Neuron (in vitro differentiated cells): ENCODE measurements around the gene EMID1.
"Not testable (repeated sequence)": the region's sequence is repeated elsewhere in the genome, so short reads cannot be mapped to it uniquely, and the experiment has no call there.

ENCODE experiments used
- H2AFZ ChIP-seq: one replicate; pipeline ENCODE4 v1.6.1; 2013; ENCODE audit warnings: low read depth, mild to moderate bottlenecking, inconsistent platforms, low read length, moderate library complexity
- H3K27me3 ChIP-seq: one replicate; pipeline ENCODE4 v1.6.1; 2013; ENCODE audit warnings: low read length; ENCODE audit not compliant: insufficient read depth
- H3K36me3 ChIP-seq: one replicate; pipeline ENCODE4 v1.6.1; 2013; ENCODE audit warnings: low read length; ENCODE audit not compliant: insufficient read depth
- H3K4me1 ChIP-seq: one replicate; pipeline ENCODE4 v1.6.1; 2013; ENCODE audit warnings: low read length; ENCODE audit not compliant: insufficient read depth
- H3K4me3 ChIP-seq: 2 replicates; pipeline ENCODE4 v1.5.1; 2013; ENCODE audit warnings: mild to moderate bottlenecking, low read length, moderate library complexity
- H3K9me3 ChIP-seq: one replicate; pipeline ENCODE4 v1.6.1; 2013; ENCODE audit warnings: low read length

Gene EMID1

DNA sequence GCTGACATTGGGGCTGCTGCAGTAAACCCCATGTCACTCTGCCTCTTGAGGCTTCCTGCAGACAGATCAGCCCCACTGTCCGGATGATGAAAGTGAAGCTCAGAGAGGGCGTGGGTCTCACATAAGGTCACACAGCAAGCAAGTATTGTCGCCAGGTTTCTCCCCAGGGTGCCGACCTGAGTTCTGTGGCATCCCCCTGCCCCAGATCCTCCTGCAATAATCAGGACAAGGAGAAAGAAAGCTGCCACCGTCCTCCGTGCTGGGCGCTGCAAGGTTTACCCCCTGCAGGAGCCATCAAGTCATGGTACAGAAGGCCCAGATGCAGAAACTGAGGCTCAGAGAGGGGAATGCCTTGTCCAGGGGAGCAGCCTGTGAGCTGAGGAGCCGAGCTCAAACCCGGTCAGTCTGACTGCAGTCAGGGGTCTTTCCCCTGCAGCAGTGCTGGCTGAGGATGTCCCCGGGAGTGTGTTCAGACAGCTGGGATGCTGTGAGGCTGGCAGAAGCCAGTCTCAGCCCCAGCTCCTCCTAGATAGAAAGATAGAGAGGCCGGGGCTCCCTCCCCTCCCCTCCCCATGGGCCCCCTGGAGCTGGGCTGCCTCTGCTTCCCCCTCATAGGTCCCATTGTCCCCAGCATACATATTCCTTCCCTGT, 13.2 kb downstream of the EMID1 start:
- no peak overlapping the region for H3K4me3 ChIP-seq
- H3K4me1 ChIP-seq, result no peaks in the 10 kb centered on the region
- no peak overlapping the region for H2AFZ ChIP-seq
- H3K9me3 ChIP-seq, result no peaks in the 10 kb centered on the region
- no peaks in the 10 kb centered on the region for H3K27me3 ChIP-seq
- no peaks in the 10 kb centered on the region for H3K36me3 ChIP-seq

DNA sequence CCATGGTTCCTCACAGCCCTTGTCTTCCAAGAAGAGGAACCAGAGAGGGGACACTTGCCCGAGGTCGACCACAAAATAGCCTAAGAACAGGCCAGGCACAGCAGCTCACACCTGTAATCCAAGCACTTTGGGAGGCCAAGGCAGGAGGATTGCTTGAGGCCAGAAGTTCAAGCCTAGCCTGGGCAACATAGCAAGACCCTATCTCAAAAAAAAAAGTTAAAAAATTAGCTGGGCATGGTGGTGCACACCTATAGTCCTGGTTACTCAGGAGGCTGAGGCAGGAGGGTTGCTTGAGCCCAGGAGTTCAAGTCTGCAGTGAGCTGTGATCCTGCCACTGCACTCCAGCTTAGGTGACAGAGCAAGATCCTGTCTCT, 13.7 kb downstream of the EMID1 start:
- not testable (repeated sequence) for H2AFZ ChIP-seq, H3K4me1 ChIP-seq, H3K4me3 ChIP-seq, H3K9me3 ChIP-seq, H3K27me3 ChIP-seq, H3K36me3 ChIP-seq

DNA sequence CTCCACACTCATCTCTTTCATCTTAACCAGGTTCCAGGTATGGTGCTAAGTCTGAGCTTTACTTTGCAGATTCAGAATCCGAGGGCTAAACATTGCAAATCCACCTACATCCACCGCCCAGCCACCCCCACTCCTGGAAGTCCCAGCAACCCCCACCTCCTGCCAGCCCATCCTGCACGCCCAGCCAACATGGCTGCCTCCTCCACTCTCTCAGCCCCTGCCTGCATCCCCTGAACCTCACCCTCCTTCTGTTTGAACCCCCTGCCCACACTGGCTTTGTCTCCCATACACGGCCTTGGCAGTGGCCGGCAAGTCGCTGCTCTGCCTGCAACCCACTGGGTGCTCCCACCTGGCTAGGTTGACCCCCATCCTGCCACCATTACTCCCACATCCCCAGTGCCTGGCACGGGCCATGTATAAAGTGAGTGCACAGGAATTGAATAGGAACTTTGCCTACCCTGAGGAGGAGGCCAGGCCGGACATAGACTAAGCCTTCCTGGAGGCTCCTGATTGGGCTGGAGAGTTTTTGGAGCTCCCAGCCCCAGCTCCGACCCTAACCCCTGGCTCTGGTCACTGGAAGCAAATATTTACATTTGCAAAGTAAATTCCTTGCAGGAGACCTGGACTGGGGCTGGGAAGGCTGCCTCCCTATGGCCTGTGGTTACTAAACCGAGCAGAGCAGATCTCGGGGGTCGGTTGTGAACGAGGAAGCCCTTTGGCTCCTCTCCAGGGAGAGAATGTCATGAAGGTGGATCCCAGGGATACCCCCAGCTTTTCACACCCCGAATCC, 14.4 kb downstream of the EMID1 start:
- no peak overlapping the region for H2AFZ ChIP-seq
- H3K9me3 ChIP-seq, result no peaks in the 10 kb centered on the region
- no peaks in the 10 kb centered on the region for H3K36me3 ChIP-seq
- H3K4me3 ChIP-seq, result no peak overlapping the region
- H3K4me1 ChIP-seq, result peaks cover 4% of the 10 kb centered on the region
- H3K27me3 ChIP-seq, result no peaks in the 10 kb centered on the region

- Histone ChIP-seq H3K4me3 (no peak overlapping the region), H3K4me1 (peaks cover 18% of the 10 kb centered on the region), H3K27me3 (no peaks in the 10 kb centered on the region), H3K9me3 (no peaks in the 10 kb centered on the region), H2AFZ (no peak overlapping the region), H3K36me3 (no peaks in the 10 kb centered on the region)
Measured at GRCh38 chr22:29224121-29224858, 18.6 kb downstream of the EMID1 start.

DNA sequence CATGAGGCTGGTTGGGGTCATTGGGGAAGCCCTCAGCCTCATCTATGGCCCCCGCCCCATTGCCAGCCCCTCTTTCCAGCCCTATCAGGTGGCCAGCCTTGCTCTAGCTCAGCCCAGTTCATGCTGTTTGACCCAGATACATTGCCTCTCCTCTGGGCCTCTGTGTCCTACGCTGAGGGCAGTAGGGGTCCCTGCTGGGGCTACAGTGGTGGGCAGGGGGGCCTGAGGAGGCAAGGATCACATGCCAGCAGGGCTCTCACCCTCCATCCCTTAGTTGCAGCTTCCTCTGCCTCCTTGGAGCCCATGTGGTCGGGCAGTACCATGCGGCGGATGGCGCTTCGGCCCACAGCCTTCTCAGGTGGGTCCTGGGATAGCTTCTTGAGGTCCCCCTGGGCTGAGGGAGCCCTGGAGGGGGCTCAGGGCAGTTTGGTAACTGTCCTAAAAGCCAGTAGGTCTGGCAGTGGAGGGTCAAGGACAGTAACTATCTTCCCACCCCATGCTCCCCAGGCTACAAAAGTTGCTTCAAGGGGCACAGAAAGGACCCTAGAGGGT, 19.2 kb downstream of the EMID1 start:
- Histone ChIP-seq H3K9me3 (no peaks in the 10 kb centered on the region), H3K4me1 (peaks cover 18% of the 10 kb centered on the region), H3K36me3 (no peaks in the 10 kb centered on the region), H3K4me3 (no peak overlapping the region), H2AFZ (no peak overlapping the region), H3K27me3 (no peaks in the 10 kb centered on the region)

DNA sequence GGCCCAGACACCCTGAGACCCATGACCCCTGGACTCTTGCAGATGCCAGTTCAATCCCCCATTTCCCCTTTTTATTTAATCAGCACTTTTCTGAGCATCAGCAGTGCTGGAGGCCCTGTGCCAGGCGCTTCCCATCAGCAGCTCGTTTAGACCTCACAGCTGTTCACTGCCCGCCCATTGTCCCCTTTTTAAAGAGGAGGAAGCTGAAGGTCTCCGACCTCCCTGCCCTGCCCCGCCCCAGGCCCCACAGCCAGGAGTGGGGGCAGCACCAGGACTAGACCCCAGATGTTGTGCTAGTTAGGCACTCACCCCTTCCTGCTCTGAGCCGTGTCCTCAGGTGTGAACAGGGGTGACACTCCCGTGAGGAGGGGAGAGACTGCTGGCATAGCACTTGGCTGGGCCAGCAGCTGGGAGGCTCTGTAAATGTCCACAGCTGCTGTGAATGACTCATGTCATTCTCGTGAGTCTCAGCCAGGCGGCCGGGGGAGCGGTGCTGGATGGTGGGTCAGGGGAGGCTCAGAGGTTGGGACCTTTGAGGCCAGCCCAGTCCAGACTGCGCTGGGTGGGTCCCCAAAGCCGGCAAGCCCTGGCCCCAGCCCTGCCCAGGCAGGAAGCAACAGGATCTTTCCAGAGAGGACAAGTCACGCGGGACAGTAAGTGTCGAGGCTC, 19.9 kb downstream of the EMID1 start:
- H3K27me3 ChIP-seq, result no peaks in the 10 kb centered on the region
- H3K4me1 ChIP-seq, result peaks cover 18% of the 10 kb centered on the region
- H2AFZ ChIP-seq, result no peak overlapping the region
- H3K9me3 ChIP-seq, result no peaks in the 10 kb centered on the region
- H3K36me3 ChIP-seq, result no peaks in the 10 kb centered on the region
- H3K4me3 ChIP-seq, result no peak overlapping the region

DNA sequence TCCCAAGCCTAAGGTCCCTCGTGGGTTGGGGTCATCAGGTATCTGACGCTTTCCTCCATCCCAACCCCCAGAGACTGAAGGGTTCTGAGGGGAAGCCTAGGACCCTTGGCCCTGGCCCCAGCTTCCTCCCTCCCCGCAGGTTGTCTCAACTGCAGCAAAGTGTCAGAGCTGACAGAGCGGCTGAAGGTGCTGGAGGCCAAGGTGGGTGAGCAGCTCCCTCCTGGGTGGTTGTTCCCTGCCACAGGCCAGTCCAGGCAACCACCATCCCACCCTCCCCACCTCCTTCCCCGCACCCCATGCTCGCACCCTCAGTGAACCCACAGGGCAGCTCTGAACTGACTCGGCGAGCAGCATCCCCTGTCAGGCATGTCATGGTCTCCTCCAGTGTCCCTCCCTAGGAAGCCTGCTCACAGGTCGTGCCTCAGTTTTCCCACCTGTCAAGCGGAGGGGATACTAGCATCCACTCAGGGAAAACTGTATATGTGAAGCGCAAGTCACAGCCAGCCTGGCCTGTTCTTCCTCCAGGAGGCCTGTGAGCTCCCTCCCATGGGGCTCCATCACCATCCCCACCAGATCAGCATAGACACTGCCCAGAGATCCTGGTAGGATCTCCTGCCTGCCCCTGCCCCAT, 20.8 kb downstream of the EMID1 start:
- Histone ChIP-seq H3K4me3 (no peak overlapping the region), H3K4me1 (peaks cover 18% of the 10 kb centered on the region), H3K27me3 (no peaks in the 10 kb centered on the region), H3K9me3 (no peaks in the 10 kb centered on the region), H3K36me3 (no peaks in the 10 kb centered on the region), H2AFZ (no peak overlapping the region)

DNA sequence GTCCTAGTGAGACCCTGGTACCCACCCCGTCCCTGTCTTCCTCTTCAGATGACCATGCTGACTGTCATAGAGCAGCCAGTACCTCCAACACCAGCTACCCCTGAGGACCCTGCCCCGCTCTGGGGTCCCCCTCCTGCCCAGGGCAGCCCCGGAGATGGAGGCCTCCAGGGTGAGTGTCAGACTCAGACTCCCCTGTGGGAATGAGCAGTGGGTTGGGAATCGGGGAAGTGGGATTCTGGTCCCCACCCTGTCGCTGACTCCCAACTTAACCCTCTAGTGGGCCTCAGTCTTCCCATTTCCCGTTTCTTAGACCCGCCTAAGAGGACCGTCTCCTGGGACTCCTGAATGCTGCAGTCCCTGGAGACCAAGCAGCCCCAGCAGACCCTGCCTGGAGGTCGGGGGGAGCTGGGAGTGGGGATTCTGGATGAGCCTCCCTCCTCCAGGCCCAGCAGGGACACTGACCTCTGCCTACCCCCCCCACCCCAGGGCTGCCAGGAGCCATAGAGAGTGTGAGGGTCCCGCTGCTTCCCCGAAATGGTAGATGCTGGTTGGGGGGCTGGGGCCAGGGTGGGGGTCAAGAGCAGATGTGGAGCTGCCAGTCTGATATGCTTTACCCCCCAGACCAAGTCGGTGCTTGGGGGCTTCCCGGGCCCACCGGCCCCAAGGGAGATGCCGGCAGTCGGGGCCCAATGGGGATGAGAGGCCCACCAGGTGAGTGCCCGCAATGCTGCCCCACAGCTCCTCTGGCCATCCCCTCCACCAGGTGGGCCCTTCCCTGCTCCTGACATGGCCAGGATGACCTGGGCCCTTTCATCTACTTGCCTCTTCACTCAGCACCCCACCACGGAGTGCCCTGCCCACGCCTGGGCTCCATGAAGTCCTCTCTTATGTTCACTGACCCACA, 25.5 kb downstream of the EMID1 start:
- Histone ChIP-seq H3K4me1 (peaks cover 3% of the 10 kb centered on the region), H3K9me3 (peaks cover 4% of the 10 kb centered on the region)

DNA sequence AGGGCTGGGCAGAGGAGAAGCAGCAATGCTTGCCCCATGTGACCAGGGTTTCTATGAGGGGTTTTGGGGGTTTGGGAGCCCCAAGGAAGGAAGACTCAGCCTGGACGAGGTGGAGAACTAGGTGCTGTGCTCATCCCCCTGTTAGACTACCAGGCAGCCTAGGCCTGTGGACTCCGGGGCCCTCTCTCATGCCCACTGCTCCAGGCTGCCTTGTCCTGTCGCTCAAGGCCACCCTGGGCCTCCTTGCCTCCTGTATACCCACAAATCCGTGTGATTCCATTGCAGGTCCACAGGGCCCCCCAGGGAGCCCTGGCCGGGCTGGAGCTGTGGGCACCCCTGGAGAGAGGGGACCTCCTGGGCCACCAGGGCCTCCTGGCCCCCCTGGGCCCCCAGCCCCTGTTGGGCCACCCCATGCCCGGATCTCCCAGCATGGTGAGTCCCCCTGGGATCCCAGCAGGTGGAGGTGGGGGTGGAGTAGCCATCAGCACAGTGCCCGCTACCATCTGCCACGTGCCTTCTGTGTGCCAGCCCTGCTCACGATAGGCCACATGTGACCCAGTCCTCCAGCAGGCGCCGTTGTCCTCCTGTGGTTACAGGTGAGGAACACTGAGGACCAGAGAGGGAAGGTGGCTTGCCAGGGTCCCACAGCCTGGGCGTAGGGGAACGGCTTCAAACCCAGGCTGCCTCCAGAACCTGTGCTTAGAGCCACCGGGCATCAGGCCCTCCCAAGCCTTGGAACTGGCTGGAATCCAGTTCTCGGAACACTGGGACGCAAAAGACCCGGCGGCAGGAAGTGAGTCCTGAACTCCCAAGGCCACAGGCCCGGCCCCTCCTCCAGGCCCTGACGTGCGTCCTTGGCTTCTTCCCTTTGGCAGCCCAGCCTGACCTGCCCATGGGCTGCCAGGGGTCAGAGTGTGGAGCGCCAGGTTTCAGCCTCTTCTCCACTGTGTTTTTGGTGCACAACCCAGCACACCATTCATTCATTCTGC, 26.6 kb downstream of the EMID1 start:
- Histone ChIP-seq H3K36me3 (no peaks in the 10 kb centered on the region), H3K4me1 (no peaks in the 10 kb centered on the region), H3K9me3 (peaks cover 4% of the 10 kb centered on the region), H3K27me3 (no peaks in the 10 kb centered on the region), H3K4me3 (no peak overlapping the region), H2AFZ (no peak overlapping the region)

More for the DNA sequence above, 25.5 kb downstream of the EMID1 start:
- Histone ChIP-seq H3K27me3 (no peaks in the 10 kb centered on the region), H3K36me3 (no peaks in the 10 kb centered on the region), H2AFZ (no peak overlapping the region), H3K4me3 (no peak overlapping the region)

- Histone ChIP-seq H2AFZ (no peak overlapping the region), H3K4me1 (no peaks in the 10 kb centered on the region), H3K36me3 (no peaks in the 10 kb centered on the region), H3K9me3 (peaks cover 4% of the 10 kb centered on the region), H3K27me3 (no peaks in the 10 kb centered on the region), H3K4me3 (no peak overlapping the region)
Measured at GRCh38 chr22:29233277-29233877, 27.7 kb downstream of the EMID1 start.

- not testable (repeated sequence) for H2AFZ ChIP-seq, H3K36me3 ChIP-seq, H3K9me3 ChIP-seq, H3K27me3 ChIP-seq, H3K4me3 ChIP-seq, H3K4me1 ChIP-seq
Measured at GRCh38 chr22:29240481-29240880, 34.8 kb downstream of the EMID1 start.
